ENCODE results near the gene SULF2. TPM values are rescaled to one million over a fixed set of nuclear protein-coding genes. Genes with fewer than 3 reads are reported as not detected.
A peak's percentile ranks its signal among the peaks of the same experiment; 100 is the strongest.

SULF2 gene
- total and polyA plus RNA-seq, 2 of the 13 experiments (the other 11 are each of a cell fraction or from before 2014, with no cell fraction given) = 7.2 to 50.9 TPM

DNA sequence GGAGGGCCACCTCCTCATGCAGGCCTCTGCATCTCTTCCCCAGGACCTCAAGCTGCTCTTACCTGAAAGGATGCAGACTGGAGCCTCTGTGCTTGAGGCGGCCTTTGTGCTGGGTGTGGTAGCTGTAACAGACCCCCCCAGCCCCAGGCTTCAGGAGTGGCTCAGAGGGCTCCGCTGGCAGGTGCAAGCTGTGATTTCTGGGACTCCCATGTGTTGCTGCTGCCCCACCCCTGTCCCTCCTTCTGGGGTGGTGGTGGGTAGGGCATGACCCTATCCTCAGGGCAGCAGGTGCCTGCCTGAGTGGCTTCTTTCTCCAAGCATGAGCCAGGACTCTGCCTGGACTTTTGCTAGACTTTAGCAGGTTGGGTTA lies 121.2 kb downstream of the SULF2 start (continued):
- no peak for TF ChIP-seq PAF1 (CRISPR knock-in tag; IDR thresholded peaks at IDR 0.05)
- TF ChIP-seq GTF3A (CRISPR knock-in tag; conservative IDR thresholded peaks at IDR 0.05) = 0 out of 2 replicates have a peak, but pooled peaks have one; percentile 24
- TF ChIP-seq NFAT5 (CRISPR knock-in tag; IDR thresholded peaks at IDR 0.05) = 0 out of 2 replicates have a peak, but pooled peaks have one; percentile 49
- 0 out of 2 replicates have a peak, but pooled peaks have one; percentile 12 for TF ChIP-seq MYC (CRISPR knock-in tag; IDR thresholded peaks at IDR 0.05; ENCODE audit: borderline replicate concordance)
- TF ChIP-seq TEAD2 (CRISPR knock-in tag; IDR thresholded peaks at IDR 0.05) = no peak
- no peak for TF ChIP-seq KDM3A (CRISPR knock-in tag; IDR thresholded peaks at IDR 0.05; ENCODE audit: low read depth)
- no peak for TF ChIP-seq ZNF235 (CRISPR knock-in tag; IDR thresholded peaks at IDR 0.05; ENCODE audit: borderline replicate concordance)
- TF ChIP-seq, protein P1, sequence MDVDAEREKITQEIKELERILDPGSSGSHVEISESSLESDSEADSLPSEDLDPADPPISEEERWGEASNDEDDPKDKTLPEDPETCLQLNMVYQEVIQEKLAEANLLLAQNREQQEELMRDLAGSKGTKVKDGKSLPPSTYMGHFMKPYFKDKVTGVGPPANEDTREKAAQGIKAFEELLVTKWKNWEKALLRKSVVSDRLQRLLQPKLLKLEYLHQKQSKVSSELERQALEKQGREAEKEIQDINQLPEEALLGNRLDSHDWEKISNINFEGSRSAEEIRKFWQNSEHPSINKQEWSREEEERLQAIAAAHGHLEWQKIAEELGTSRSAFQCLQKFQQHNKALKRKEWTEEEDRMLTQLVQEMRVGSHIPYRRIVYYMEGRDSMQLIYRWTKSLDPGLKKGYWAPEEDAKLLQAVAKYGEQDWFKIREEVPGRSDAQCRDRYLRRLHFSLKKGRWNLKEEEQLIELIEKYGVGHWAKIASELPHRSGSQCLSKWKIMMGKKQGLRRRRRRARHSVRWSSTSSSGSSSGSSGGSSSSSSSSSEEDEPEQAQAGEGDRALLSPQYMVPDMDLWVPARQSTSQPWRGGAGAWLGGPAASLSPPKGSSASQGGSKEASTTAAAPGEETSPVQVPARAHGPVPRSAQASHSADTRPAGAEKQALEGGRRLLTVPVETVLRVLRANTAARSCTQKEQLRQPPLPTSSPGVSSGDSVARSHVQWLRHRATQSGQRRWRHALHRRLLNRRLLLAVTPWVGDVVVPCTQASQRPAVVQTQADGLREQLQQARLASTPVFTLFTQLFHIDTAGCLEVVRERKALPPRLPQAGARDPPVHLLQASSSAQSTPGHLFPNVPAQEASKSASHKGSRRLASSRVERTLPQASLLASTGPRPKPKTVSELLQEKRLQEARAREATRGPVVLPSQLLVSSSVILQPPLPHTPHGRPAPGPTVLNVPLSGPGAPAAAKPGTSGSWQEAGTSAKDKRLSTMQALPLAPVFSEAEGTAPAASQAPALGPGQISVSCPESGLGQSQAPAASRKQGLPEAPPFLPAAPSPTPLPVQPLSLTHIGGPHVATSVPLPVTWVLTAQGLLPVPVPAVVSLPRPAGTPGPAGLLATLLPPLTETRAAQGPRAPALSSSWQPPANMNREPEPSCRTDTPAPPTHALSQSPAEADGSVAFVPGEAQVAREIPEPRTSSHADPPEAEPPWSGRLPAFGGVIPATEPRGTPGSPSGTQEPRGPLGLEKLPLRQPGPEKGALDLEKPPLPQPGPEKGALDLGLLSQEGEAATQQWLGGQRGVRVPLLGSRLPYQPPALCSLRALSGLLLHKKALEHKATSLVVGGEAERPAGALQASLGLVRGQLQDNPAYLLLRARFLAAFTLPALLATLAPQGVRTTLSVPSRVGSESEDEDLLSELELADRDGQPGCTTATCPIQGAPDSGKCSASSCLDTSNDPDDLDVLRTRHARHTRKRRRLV (CRISPR knock-in tag; IDR thresholded peaks at IDR 0.05) = no peak
- TF ChIP-seq GZF1 (CRISPR knock-in tag; IDR thresholded peaks at IDR 0.05) = no peak
- 0 out of 2 replicates have a peak, but pooled peaks have one; percentile 2 for TF ChIP-seq ZNF580 (CRISPR knock-in tag; IDR thresholded peaks at IDR 0.05; ENCODE audit: borderline replicate concordance, low read depth)
- TF ChIP-seq, protein P2, sequence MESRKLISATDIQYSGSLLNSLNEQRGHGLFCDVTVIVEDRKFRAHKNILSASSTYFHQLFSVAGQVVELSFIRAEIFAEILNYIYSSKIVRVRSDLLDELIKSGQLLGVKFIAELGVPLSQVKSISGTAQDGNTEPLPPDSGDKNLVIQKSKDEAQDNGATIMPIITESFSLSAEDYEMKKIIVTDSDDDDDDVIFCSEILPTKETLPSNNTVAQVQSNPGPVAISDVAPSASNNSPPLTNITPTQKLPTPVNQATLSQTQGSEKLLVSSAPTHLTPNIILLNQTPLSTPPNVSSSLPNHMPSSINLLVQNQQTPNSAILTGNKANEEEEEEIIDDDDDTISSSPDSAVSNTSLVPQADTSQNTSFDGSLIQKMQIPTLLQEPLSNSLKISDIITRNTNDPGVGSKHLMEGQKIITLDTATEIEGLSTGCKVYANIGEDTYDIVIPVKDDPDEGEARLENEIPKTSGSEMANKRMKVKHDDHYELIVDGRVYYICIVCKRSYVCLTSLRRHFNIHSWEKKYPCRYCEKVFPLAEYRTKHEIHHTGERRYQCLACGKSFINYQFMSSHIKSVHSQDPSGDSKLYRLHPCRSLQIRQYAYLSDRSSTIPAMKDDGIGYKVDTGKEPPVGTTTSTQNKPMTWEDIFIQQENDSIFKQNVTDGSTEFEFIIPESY (CRISPR knock-in tag; IDR thresholded peaks at IDR 0.05) = 0 out of 2 replicates have a peak, but pooled peaks have one; percentile 0
- TF ChIP-seq SMAD1 (CRISPR knock-in tag; IDR thresholded peaks at IDR 0.05; ENCODE audit: borderline replicate concordance, low read depth) = peak; percentile 0; the same call in 1 of the 2 replicates
- no peak for TF ChIP-seq ZNF788 (CRISPR knock-in tag; IDR thresholded peaks at IDR 0.05; ENCODE audit: borderline replicate concordance)
- TF ChIP-seq DBP (CRISPR knock-in tag; IDR thresholded peaks at IDR 0.05; ENCODE audit: not compliant biosample characterization) = no peak
- TF ChIP-seq ZNF703 (CRISPR knock-in tag; IDR thresholded peaks at IDR 0.05; ENCODE audit: borderline replicate concordance) = no peak
- no peak for TF ChIP-seq TCF7 (IDR thresholded peaks at IDR 0.05; ENCODE audit: low read depth)
- no peak for TF ChIP-seq SRF (IDR thresholded peaks at IDR 0.05; ENCODE audit: low read depth, low read length)

Measured in HepG2 (cell line).